GM18520 (cell line): ENCODE results near the gene BRPF3.

Experiments used
- ATAC-seq: cut with Tn5 transposase; IDR thresholded peaks from one replicate; pipeline ENCODE4 v1.9.1; 2021; ENCODE audit not compliant: unreplicated experiment

BRPF3 gene

GRCh38 chr6:36266913-36267644, 70.5 kb downstream of the BRPF3 start:
- no peak for ATAC-seq

DNA sequence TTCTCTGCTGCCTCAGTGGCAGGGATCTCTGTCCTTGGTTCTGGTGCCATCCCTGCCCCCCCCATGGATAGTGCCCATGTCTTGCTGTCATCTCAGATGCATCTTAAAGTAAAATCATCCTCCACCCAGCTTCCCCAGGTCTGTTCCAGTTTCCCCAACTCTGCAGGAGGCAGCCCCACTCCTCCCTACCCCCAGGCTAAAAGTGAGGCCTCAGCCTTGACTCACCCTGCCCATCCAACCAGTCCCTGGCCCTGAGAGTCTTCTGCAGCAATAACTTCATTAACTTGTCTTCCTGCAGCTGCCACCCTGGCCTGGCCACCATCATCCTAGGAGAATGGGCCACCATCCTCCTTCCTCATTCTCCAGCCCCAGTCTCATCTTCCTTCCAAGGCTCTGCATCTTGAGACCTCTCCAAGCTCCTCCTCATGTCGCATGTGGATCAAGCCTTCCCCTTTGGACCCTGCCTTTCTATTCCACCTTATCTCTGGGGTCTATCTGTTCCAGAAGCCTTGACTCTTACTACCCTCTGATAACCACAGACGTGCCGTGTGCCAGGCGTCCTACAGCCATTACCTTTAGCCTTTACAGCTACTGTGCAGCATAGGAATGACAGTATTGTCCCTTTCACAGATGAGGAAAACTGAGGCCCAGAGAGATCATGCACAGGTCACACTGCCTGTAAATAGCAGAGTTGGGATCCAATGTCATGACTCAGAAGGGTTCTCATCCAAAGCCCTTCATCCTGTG, 71.4 kb downstream of the BRPF3 start:
- no peak for ATAC-seq

DNA sequence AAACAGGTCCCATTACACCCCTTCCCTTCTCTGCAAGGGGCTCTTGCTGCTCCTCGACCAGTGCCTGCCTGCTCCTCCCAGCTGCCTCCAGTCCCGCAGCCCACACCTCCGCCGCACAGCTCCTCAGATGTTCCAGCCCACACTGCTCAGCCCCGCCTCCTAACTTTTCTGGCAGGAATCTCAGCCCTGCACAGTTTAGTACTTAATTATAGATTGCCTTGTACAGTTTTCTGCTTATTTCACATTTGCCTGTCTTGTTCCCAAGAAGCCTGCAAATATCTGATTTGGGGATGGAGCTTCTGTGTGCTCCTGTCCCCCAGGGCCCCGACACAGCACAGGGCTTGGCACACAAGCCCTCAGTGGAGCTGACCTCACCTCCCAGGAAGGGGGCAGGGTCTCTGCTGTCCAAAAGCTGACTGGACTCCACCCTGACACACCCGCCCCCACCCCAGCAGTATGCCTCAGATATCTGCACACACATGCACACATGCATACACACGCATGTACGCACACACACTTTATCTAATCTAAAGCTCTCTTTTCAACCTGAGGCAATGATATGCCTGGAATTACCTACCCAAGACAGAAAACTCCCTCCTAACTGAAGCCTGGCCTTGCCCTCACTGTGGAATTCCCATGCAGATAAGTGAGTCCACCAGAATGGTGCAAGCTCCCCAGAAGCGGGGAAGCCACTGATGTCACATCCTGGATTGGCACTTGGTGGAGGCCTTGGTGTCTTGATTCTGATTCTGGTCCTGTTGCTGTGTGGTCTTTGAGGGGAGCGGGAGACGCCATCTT, 72.1 kb downstream of the BRPF3 start:
- no peak for ATAC-seq

DNA sequence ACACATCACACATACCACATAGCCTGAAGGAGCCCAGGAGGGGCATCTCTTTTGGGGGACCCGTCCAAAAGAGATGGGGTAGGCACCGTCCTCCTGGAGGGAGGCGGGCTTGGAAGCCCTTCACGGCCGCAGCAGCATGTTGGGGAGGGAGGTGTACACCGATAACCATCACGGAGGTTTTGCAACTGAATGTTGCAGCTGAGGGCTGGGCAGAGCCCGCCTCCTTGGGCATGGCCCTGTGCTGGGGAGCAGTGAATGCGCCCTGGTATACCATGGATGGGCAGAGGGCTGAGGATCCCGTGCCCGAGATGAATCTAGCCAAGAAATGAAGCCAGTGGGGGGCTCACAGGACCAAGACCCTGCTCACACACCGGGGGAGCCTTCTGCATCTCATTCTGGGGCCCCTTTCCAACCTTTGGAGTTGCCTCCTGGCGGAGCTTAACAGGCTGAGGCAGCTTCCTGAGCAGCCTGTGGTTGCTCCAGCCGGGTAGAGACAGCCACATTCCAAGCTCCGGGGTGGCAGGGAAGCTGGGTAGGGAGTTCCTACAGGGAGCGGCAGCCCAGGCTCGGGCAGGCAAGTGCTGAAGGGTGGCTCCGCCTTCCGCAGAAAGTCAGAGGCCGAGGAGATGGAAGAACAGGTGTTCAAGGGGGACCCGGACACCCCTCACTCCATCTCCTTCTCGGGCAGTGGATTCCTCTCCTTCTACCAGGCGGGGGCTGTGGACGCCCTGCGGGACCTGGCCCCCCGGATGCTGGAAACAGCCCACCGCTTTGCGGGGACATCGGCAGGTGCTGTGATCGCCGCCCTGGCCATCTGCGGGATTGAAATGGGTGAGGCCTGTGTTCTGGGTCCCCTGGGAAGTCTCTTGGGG, 73.5 kb downstream of the BRPF3 start, which contains the start of gene PNPLA1:
Gene PNPLA1 (plus strand): TSS at position 227 of the 872 bp plus-strand sequence. CDS start 400 bp downstream, at position 627.
- ATAC-seq = no peak

DNA sequence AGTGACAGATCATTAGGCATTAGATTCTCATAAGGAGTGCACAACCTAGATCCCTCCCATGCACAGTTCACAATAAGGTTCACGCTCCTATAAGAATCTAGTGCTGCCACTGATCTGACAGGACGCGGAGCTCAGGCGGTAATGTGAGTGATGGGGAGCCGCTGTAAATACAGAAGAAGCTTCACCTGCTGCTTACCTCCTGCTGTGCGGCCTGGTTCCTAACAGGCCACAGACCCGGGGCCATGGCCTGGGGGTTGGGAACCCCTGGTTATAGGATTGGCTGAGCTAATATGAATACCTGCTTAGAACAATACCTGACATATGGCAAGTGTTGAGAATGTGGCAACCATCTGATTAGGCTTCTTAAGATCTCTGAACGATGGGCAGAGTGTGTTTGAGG, 75.7 kb downstream of the BRPF3 start:
- no peak for ATAC-seq

DNA sequence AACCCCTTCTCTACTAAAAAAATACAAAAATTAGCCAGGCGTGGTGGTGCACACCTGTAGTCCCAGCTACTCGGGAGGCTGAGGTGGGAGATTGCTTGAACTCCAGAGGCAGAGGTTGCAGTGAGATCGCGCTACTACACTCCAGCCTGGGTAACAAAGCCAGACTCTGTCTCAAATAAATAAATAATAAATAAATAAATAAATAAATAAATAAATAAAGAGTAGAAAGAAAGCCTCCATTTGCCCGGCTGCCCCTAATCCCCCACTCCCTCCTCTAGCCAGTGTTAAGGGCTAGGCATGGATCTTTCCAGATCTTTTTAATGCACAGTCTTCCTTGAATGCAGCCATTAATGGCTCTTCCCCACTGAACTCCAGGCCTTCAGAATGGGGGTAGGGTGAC, 76.5 kb downstream of the BRPF3 start:
- ATAC-seq = no peak

DNA sequence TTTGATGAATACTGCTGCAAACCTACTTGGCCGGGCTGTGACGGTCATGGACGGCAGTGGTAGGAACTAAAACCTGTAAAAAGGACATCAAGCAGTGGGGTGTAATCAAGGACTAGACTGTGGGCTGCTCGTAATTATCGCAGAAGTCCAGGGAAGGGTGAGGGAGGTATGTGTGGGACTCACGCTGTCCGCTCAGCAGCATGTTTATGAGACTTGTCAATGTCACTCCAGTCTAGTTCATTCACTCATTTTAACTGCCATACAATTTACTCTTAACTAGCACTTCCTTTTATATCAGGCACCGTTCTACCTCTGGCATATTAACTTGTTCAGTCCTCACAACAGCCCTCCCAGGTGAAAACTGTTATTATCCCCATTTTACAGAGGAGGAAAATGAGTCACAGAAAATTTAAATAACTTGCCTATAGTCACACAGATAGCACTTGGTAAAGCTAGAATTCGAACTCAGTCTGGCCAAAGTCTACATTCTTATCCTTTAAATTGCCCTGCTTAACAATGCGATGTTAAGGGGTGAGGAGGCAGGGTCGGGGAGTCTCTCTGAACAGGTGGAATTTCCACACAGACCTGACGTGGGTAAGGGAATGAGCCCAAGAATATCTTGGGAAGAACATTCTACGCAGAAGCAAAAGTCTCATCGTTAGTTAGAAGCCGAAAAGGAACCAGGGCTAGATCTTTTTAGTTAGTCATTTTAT, 77.4 kb downstream of the BRPF3 start:
- ATAC-seq = no peak

DNA sequence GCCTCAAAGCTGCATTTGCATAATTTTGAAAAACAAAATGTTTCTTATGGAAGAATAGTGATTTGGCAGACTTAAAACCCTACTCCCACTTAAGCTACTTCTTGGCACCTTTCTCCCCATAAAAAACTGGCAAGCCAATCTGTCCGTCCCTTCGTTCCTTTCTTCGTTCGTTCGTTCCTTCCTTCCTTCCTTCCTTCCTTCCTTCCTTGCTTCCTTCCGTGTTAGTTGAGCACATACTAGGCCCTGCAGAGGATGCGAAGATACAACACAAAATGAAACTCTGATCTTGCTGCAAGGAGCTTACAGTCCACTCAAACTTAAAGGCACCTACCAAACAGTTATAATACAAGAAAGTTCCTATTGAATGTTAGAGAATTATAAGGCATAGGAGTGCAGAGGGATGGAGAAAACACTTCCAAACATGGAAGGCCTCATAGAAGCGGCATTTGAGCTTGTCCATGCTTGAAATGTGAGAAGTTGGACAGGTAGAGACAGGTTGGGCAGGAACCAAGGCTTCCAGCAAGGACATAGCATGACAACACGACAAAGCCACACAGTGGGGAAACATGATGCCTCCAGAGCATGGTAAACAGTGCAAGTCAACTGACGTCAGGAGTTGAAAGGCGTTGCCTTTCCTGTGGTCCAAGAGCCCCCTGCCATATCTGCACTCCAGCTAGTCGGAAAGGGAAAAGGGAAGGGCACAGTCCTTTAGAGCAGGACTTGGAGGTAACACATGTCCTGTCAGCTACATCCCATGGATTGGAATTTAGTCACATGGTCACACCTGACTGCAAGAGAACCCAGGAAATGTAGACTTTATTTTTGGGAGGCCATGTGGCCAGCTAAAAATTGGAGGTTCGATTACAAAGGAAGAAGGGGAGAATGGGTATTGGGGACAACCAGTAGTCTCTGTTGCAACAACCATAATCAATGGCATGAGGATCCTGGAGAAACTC, 80.3 kb downstream of the BRPF3 start:
- ATAC-seq = no peak

DNA sequence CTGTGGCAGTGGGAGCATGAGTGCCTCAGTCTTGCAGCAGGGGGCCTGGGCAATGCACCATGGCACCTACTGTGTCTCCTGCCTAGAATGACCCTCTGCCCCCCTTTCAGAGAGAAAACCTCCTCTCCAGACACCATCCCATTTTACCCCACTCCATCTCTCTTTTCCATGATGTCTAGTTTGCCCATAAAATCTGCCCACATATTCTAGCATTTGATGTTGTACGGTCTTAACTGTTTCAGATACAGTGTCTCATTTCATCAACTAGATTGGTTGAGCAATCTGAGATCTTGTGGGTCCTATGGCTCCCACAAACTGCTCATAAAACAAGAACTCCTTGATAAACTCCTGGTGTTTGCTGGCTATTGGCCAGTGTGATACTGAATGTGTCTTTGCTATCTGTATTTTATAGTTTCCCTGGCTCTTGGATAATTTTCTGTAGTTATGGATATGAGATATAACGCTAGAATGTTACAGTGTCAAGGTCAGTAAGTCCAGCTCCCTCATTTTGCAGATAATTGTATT, 81.5 kb downstream of the BRPF3 start:
- ATAC-seq = no peak

DNA sequence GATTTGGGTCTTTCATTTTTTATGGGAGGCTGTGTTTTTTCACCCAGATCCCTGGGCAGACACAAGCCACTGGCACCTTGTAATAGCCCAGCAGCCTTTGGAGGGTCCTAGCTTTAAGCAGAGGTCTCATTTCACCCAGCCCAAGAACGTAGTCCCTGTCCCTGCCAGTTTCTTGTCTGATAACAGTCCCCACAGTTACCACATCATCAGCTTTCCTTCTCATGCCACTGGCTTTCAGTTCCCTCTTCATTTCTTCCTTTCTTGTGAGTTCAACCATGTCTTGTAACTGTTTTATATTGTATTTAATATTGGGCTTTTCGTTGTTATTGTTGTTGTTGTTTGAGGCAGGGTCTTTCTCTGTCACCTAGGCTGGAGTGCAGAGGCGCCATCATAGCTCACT, 83.9 kb downstream of the BRPF3 start:
- ATAC-seq = no peak

GRCh38 chr6:36280983-36281382, 84.4 kb downstream of the BRPF3 start:
- ATAC-seq = no peak
